Skeletal muscle tissue (tissue), 4 donors: ENCODE results near the gene SCN2A. TPM values are rescaled to one million over a fixed set of nuclear protein-coding genes. Genes with fewer than 3 reads are reported as not detected.

Experiments used
- H3K27ac ChIP-seq: one replicate; pipeline ENCODE4 v1.7.0; 2013; ENCODE audit warnings: mild to moderate bottlenecking, low read depth, low read length, inconsistent platforms
- H3K27me3 ChIP-seq, 3 donors: one replicate each; pipeline ENCODE4 v1.7.0; 2013; ENCODE audit warnings: low read length in 3 of 3; ENCODE audit not compliant: control insufficient read depth in 3 of 3, insufficient read depth in 3 of 3
- H3K36me3 ChIP-seq, 3 donors: one replicate each; pipeline ENCODE4 v1.7.0; 2013; ENCODE audit warnings: low read length in 3 of 3; ENCODE audit not compliant: control insufficient read depth in 3 of 3, insufficient read depth in 3 of 3
- H3K4me1 ChIP-seq, 3 donors: one replicate each; pipeline ENCODE4 v1.7.0; 2013; ENCODE audit warnings: low read length in 3 of 3, mild to moderate bottlenecking in 3 of 3; ENCODE audit not compliant: control insufficient read depth in 3 of 3, insufficient read depth in 3 of 3
- H3K4me3 ChIP-seq, 3 donors: one replicate each; pipeline ENCODE4 v1.7.0; 2013; ENCODE audit warnings: low read length in 3 of 3
- H3K9ac ChIP-seq, 3 donors: one replicate each; pipeline ENCODE4 v1.7.0; 2013; ENCODE audit warnings: low read length in 3 of 3, mild to moderate bottlenecking in 3 of 3, moderate library complexity in 2 of 3, low read depth in 1 of 3
- H3K9me3 ChIP-seq, 3 donors: one replicate each; pipeline ENCODE4 v1.7.0; 2013; ENCODE audit warnings: low read length in 3 of 3; ENCODE audit not compliant: control insufficient read depth in 3 of 3
- total RNA-seq: library from RNA; depleted of rRNA; stranded (reverse); fragments of >200 nt; gene quantifications from one replicate; pipeline ENCODE4 v1.2.3, GENCODE V29; 2014
- donor health status: Osteomylitis.

The SCN2A gene
- total RNA-seq, 1 donor from 2014 or later: not detected

DNA sequence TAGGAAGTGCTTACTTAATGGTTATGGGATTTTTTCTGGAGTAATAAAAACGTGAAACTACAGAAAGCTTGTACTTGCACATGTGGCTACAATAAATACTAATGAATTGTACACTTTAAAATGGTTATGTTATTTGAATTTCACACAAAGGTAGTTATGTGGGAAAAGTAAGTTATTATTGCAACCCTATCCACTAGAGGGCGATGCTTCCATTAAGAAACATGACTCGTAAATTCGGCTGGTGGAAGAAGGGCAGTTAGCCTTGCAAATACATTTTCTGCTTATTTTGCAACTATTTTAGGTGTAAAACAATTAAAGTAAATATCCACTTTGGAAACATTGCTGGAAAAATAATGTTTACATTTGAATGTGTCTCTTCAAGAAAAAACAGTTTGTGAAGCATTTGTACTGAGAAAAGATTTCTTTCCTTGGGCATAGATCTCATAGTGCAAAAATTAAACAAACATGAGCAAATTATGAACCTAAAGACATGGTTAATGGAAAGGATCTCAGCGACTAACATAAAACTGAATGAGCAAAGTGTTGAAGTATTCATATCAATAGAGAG is 162.2 kb downstream of the SCN2A start:
- no peaks in the 10 kb centered on the region for H3K36me3 ChIP-seq
- no peaks in the 10 kb centered on the region for H3K9me3 ChIP-seq
- no peaks in the 10 kb centered on the region for H3K4me1 ChIP-seq
- H3K27ac ChIP-seq: no peak overlapping the region
- H3K9ac ChIP-seq: no peak overlapping the region
- no peak overlapping the region for H3K4me3 ChIP-seq
- H3K27me3 ChIP-seq: no peaks in the 10 kb centered on the region

DNA sequence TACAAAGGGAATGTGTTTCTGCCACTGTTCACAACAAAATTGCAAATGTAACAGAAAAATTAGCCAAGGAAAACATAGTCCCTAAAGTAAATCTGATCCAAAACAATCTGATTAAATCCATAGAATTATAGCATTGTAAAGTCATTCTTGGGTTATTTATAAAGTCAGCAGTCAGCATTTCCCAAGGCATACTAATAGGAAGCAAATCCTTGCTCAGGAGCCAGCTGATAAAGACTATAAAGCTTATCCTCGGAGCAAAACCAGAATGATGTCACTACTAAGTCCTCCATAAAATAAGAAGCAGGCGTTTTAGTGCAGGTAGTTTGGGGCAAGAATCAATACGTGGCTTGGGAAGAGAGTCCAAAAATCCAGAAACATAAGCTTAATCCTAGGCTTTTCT is 162.9 kb downstream of the SCN2A start:
- no peaks in the 10 kb centered on the region for H3K36me3 ChIP-seq
- no peak overlapping the region for H3K27ac ChIP-seq
- no peak overlapping the region for H3K9ac ChIP-seq
- H3K4me3 ChIP-seq: no peak overlapping the region
- no peaks in the 10 kb centered on the region for H3K4me1 ChIP-seq
- no peaks in the 10 kb centered on the region for H3K9me3 ChIP-seq
- H3K27me3 ChIP-seq: no peaks in the 10 kb centered on the region

DNA sequence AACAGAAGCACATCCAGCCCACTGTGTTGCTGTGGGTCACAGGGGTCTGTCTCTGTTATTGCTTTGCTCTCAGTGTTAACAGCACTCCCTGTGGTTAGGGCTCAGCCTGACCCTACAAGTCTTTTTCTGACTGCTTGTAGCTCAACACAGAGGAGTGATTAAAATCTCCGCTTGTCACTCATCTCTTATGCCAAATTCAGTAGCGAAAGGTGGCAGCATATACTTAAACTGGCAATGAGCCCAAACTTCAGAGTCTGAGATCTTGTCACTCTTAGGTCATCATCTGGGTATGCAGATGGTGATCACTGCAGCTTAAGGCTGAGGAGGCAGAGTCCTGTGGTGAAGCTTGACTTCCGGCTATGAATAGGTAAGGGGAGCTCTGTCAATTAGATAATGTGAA is 167.0 kb downstream of the SCN2A start:
- Histone ChIP-seq H3K27ac (no peak overlapping the region), H3K9me3 (no peaks in the 10 kb centered on the region), H3K36me3 (no peaks in the 10 kb centered on the region), H3K4me3 (no peak overlapping the region), H3K27me3 (no peaks in the 10 kb centered on the region), H3K9ac (no peak overlapping the region), H3K4me1 (no peaks in the 10 kb centered on the region)

DNA sequence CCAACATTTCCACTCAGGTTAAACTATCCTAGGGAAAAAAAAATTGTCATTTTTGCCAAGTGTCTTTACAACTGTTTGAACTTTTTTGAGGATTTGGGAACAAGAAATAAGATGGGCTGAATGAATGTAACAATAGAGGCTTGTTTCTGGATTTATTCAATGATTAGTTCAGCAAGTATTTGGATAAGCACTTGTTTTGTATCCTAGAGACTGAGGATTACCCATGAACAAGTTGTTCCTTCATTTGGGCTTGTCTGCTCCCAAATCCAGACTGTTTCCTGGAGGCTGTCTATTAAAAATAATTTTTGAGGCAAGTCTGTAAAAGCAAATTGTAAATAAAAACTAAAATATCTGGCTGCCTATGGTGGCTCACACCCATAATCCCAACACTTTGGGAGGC is 168.3 kb downstream of the SCN2A start:
- H3K4me3 ChIP-seq: no peak overlapping the region
- H3K27me3 ChIP-seq: no peaks in the 10 kb centered on the region
- no peak overlapping the region for H3K9ac ChIP-seq
- H3K36me3 ChIP-seq: no peaks in the 10 kb centered on the region
- no peaks in the 10 kb centered on the region for H3K9me3 ChIP-seq
- no peaks in the 10 kb centered on the region for H3K4me1 ChIP-seq
- no peak overlapping the region for H3K27ac ChIP-seq

DNA sequence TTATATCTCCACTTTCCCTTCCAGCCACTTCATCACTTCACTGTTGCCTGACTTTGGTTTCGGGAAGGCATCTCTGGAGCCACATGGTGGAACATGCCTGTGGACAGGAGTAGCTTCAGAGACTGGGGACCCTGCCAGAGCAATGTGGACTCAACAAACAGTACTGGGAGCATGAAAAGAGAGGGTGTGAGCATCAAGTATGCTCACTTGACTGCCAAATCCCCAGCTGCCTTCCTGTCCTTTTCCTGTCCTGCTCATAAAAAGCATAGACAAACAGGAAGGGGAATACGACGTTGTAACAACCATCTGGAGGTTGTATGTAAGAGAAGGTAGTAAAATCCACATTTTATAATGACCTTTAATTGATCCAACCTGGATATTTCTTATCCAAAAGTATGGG is 169.0 kb downstream of the SCN2A start:
- Histone ChIP-seq H3K36me3 (no peaks in the 10 kb centered on the region), H3K9ac (no peak overlapping the region), H3K4me3 (no peak overlapping the region), H3K4me1 (no peaks in the 10 kb centered on the region), H3K9me3 (no peaks in the 10 kb centered on the region), H3K27me3 (no peaks in the 10 kb centered on the region), H3K27ac (no peak overlapping the region)

DNA sequence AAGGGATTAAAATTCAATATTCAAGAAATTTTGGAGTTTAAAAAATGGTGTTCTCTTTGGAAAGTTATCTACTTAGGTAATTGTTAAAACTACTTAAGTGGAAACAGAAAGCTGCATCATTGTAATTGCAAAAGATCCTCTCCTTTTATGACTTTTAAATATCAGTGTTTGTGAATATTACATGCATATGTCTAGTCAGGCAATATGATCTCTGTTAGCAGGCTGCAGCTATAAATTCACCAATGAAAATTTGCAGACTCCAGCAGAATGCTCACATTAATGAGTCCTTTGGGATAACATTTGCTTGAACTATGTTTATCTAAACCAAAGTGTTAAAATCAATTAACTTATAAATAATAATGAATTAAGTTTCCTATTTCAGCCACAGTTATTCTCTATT is 171.1 kb downstream of the SCN2A start:
- Histone ChIP-seq H3K9ac (no peak overlapping the region), H3K27me3 (no peaks in the 10 kb centered on the region), H3K9me3 (no peaks in the 10 kb centered on the region), H3K4me3 (no peak overlapping the region), H3K27ac (no peak overlapping the region), H3K36me3 (no peaks in the 10 kb centered on the region), H3K4me1 (no peaks in the 10 kb centered on the region)

DNA sequence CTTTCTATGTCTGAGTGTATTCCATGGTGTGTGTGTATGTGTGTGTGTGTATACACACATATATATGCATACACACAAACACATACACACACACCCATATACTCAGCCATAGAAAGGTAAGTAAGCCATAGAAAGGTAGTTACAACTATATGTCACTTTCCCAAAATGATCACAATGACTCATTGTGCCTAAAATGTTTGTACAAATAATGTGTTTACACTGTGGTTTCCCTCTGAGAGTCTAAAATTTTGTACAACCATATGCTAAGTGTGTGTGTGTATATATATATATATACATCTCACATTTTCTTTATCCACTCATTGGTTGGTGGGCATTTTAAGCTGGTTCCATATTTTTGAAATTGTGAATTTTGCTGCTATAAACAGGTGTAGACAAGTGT is 175.0 kb downstream of the SCN2A start:
- Histone ChIP-seq H3K4me3 (no peak overlapping the region), H3K9me3 (no peaks in the 10 kb centered on the region), H3K9ac (no peak overlapping the region), H3K27me3 (no peaks in the 10 kb centered on the region), H3K4me1 (no peaks in the 10 kb centered on the region), H3K36me3 (no peaks in the 10 kb centered on the region), H3K27ac (no peak overlapping the region)

DNA sequence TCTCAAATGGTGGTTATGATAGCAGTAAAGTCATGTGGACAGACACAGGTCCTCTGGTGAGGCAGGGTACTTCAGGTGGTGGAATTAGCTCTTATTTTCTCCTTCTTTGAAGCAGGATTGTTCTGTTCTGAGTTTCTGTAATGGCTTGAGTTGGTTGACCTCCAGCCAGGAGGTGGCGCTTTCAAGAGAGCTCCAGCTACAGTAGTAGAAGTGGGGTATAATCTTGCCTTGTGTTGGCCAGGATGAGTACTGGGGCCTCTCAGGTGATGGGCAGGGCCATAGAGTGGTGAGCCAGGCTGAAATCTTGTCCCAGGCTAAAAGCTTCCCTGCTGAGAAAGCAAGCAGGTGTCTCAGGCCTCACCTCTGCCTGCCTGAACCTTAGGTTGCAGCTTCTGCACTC is 177.8 kb downstream of the SCN2A start:
- no peak overlapping the region for H3K27ac ChIP-seq
- no peaks in the 10 kb centered on the region for H3K27me3 ChIP-seq
- no peaks in the 10 kb centered on the region for H3K36me3 ChIP-seq
- no peaks in the 10 kb centered on the region for H3K4me1 ChIP-seq
- no peak overlapping the region for H3K9ac ChIP-seq
- no peaks in the 10 kb centered on the region for H3K9me3 ChIP-seq
- H3K4me3 ChIP-seq: no peak overlapping the region

DNA sequence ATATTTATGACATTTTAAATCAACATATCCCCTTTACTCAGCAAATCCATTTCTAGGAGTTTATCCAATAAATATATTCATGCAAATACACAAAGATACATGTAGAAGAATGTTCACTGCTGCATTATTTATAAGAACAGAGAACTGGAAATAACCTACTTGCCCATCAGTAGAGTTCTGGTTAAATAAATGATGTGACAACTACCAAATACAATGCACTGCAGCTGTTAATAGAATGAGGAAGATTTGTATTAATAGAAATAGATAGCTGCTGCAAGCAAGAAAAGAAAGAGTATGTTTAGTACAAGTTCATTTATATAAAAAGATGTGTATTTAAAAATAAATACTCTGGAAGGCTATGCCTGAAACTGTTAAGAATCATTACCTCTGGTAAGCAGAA is 181.0 kb downstream of the SCN2A start:
- no peak overlapping the region for H3K4me3 ChIP-seq
- no peaks in the 10 kb centered on the region for H3K36me3 ChIP-seq
- H3K9me3 ChIP-seq: peaks cover 0 to 5% (median 0%) of the 10 kb centered on the region in 3 donors
- H3K27me3 ChIP-seq: no peaks in the 10 kb centered on the region
- no peak overlapping the region for H3K9ac ChIP-seq
- no peaks in the 10 kb centered on the region for H3K4me1 ChIP-seq
- no peak overlapping the region for H3K27ac ChIP-seq

DNA sequence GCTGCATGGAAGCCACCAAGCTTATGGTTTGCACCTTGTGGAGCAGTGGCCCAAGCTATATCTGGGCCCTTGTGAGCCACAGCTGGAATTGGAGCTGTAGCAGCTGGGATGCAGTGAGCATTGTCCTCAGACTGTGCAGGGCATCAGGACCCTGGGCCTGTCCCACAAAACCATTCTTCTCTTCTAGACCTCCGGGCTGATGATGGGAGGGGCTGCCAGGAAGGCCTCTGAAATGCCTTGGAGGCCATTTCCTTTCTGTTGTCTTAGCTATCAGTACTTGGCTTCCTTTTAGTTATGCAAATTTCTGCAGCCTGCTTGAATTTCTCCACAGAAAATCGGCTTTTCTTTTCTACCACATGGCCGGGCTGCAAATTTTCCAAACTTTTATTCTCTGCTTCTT is 183.9 kb downstream of the SCN2A start:
- Histone ChIP-seq H3K27me3 (no peaks in the 10 kb centered on the region), H3K36me3 (no peaks in the 10 kb centered on the region), H3K9ac (no peak overlapping the region), H3K4me1 (no peaks in the 10 kb centered on the region), H3K27ac (no peak overlapping the region), H3K9me3 (peaks cover 0 to 5% (median 0%) of the 10 kb centered on the region in 3 donors), H3K4me3 (no peak overlapping the region)

DNA sequence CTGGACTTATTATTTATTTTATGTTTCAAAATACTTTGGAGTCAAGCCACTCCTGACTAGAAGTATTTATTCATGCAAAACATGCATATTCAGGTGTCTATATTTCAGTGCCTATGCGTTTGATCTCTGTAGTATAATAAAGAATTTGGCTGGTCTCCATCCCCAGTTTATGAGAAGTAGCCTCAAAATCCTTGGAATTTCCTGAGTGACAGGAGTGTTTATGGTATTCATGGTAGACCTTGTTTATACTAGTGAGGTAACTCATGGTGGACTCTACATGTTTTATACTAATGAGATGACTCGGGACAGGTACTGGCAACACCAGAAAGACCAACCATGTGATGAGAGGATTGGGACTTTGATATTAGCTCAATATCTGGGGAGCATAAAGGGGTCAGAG is 186.3 kb downstream of the SCN2A start:
- H3K9ac ChIP-seq: no peak overlapping the region
- no peaks in the 10 kb centered on the region for H3K4me1 ChIP-seq
- H3K27me3 ChIP-seq: no peaks in the 10 kb centered on the region
- H3K9me3 ChIP-seq: peaks cover 0 to 5% (median 0%) of the 10 kb centered on the region in 3 donors
- H3K4me3 ChIP-seq: no peak overlapping the region
- no peak overlapping the region for H3K27ac ChIP-seq
- no peaks in the 10 kb centered on the region for H3K36me3 ChIP-seq
